ENCODE data around the gene CBFA2T3. TPM values are rescaled to one million over a fixed set of nuclear protein-coding genes. Genes with fewer than 3 reads are reported as not detected.

The CBFA2T3 gene
- total RNA-seq, 4 donors from 2014 or later: 0.78 to 5.0 (median 2.8) TPM

DNA sequence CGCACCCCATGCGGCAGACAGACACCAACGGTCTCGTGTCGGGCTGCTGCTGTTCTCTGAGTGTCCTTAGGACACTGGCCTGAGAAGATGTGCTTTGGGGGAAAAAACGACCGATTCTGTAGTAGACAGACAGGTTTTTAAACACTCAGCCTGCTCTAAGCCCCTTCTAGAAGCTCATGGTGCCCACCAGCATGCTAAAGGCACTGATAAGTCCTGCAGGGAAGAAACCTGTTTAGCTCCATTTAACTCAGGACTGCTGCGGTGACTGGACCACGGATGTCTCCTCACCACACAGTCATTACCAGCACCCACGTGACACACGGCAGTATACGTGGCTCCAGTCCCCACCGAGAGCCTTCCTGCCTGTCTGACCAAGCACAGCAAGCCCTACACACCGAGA lies 146.2 kb downstream of the CBFA2T3 start:
- H3K27me3 ChIP-seq: no peaks in the 10 kb centered on the region
- no peak for DNase-seq (ENCODE audit: low spot score in 2 of 2)
- no peak overlapping the region for H3K4me3 ChIP-seq
- no peaks in the 10 kb centered on the region for H3K9me3 ChIP-seq
- TF ChIP-seq CTCF (IDR thresholded peaks at IDR 0.05) (no peak), EP300 (IDR thresholded peaks at IDR 0.05) (no peak), POLR2A (IDR thresholded peaks at IDR 0.05) (no peak)
- no peaks in the 10 kb centered on the region for H3K4me1 ChIP-seq
- peaks cover 0 to 80% (median 0%) of the 10 kb centered on the region in 3 donors for H3K36me3 ChIP-seq
- H3K27ac ChIP-seq: peak overlapping the region in 1 of 4 donors; percentile 23
- WGBS, 2 donors: 90 to 93% methylated on average over 13 to 14 of the region's 14 CpGs

DNA sequence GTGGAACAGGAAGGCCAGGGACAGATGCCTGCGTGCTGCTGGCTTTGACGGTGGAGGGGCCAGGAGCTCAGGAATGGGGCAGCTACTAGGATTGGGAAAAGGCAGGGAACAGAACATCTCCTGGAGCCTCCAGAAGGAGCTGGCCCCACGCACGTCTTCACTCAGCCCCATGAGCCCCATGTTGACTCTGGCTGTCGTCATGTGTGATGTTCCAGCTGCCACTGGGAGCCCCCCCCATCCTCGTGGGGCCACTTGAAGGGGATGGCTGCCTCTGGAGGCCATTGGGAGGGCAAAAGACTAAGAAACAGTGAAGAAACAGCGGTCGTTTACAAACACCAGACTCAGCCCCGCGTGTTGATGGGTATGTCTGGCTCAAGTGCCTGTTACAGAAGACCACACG lies 146.7 kb downstream of the CBFA2T3 start:
- Histone ChIP-seq H3K9me3 (no peaks in the 10 kb centered on the region), H3K27me3 (no peaks in the 10 kb centered on the region), H3K36me3 (peaks cover 0 to 80% (median 0%) of the 10 kb centered on the region in 3 donors), H3K4me1 (no peaks in the 10 kb centered on the region), H3K4me3 (no peak overlapping the region), H3K27ac (peak overlapping the region in 1 of 4 donors; percentile 23)
- 69 to 72% methylated on average over 11 of the region's 11 CpGs for WGBS, 2 donors
- DNase-seq (ENCODE audit: low spot score in 2 of 2): no peak
- no peak for TF ChIP-seq EP300 (IDR thresholded peaks at IDR 0.05)
- no peak for TF ChIP-seq CTCF (IDR thresholded peaks at IDR 0.05)
- no peak for TF ChIP-seq POLR2A (IDR thresholded peaks at IDR 0.05)

GRCh38 chr16:88828711-88829110 lies 148.3 kb downstream of the CBFA2T3 start:
- no peaks in the 10 kb centered on the region for H3K9me3 ChIP-seq
- no peak overlapping the region for H3K4me3 ChIP-seq
- TF ChIP-seq POLR2A (IDR thresholded peaks at IDR 0.05): no peak
- no peak for TF ChIP-seq EP300 (IDR thresholded peaks at IDR 0.05)
- TF ChIP-seq CTCF (IDR thresholded peaks at IDR 0.05): no peak
- H3K27me3 ChIP-seq: no peaks in the 10 kb centered on the region
- 87 to 90% methylated on average over 24 of the region's 24 CpGs for WGBS, 2 donors
- H3K36me3 ChIP-seq: peaks cover 0 to 81% (median 0%) of the 10 kb centered on the region in 3 donors
- H3K27ac ChIP-seq: no peak overlapping the region
- no peak for DNase-seq (ENCODE audit: low spot score in 2 of 2)
- no peaks in the 10 kb centered on the region for H3K4me1 ChIP-seq

DNA sequence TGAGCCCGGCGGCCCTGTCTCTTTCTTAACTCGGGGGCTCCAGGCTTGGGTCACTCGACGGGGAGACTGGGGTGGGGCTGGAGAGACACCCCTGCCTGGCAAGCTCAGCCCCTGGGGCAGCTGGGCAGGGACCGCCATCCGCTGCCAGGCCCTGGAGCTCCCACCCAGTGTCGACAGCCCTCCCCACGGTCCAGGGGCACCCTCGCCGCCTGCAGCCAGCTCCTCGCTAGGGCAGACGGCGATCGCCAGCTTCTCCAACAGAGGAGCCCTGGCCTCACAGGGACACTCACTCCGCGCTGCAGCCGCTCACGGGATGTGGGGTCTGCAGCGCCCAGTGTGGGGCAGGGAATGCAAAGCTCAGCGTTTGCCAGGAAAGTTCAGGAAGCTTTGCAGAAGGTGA lies 149.3 kb downstream of the CBFA2T3 start:
- Histone ChIP-seq H3K4me3 (no peak overlapping the region), H3K9me3 (no peaks in the 10 kb centered on the region), H3K4me1 (no peaks in the 10 kb centered on the region), H3K36me3 (peaks cover 0 to 90% (median 0%) of the 10 kb centered on the region in 3 donors), H3K27me3 (no peaks in the 10 kb centered on the region), H3K27ac (no peak overlapping the region)
- 84 to 94% methylated on average over 21 of the region's 21 CpGs for WGBS, 2 donors
- TF ChIP-seq POLR2A (IDR thresholded peaks at IDR 0.05): no peak
- TF ChIP-seq CTCF (IDR thresholded peaks at IDR 0.05): no peak
- TF ChIP-seq EP300 (IDR thresholded peaks at IDR 0.05): no peak
- no peak for DNase-seq (ENCODE audit: low spot score in 2 of 2)

- Histone ChIP-seq H3K36me3 (peaks cover 0 to 97% (median 6%) of the 10 kb centered on the region in 3 donors), H3K27me3 (no peaks in the 10 kb centered on the region), H3K27ac (no peak overlapping the region), H3K4me3 (no peak overlapping the region), H3K9me3 (no peaks in the 10 kb centered on the region), H3K4me1 (no peaks in the 10 kb centered on the region)
- TF ChIP-seq CTCF (IDR thresholded peaks at IDR 0.05) (no peak), EP300 (IDR thresholded peaks at IDR 0.05) (no peak), POLR2A (IDR thresholded peaks at IDR 0.05) (no peak)
- 86 to 91% methylated on average over 6 to 25 of the region's 26 CpGs for WGBS, 2 donors
- no peak for DNase-seq (ENCODE audit: low spot score in 2 of 2)
Observed at GRCh38 chr16:88826070-88826840, 150.8 kb downstream of the CBFA2T3 start.

Measured in tibial nerve (tissue), 4 donors.